IPS DF 4.7 (cell line): ENCODE measurements around the gene HLA-C.
"Not testable (repeated sequence)": the region's sequence is repeated elsewhere in the genome, so short reads cannot be mapped to it uniquely, and the experiment has no call there.

Experiments used
- DNase-seq: peaks from one replicate; pipeline ENCODE4 v3.0.0-alpha.2; 2013; ENCODE audit warnings: low spot score; ENCODE audit errors: extremely low read depth

Gene HLA-C

DNA sequence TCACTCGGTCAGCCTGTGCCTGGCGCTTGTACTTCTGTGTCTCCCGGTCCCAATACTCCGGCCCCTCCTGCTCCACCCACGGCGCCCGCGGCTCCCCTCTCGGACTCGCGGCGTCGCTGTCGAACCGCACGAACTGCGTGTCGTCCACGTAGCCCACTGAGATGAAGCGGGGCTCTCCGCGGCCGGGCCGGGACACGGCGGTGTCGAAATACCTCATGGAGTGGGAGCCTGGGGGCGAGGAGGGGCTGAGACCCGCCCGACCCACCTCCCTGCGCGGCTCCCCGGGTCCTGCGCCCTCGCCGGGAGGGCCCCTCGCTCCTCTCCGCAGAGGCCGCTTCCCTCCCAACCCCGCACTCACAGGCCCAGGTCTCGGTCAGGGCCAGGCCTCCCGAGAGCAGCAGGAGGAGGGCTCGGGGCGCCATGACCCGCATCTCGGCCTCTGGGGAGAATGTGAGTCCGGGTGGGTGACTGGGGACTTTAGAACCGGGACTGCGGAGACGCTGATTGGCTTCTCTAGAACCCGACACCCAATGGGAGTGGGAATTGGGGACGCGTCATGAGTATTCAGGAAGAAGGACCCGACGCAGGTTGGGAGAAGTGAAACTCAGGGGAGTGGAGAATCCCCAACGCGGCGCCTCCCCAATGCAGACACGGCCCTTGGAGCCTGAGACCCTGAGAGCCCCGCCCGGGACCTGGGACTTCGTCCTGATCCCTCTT is at the start of gene HLA-C:
Gene HLA-C (minus strand): TSS at position 452 of the 717 bp plus-strand sequence. CDS start 21 bp downstream, at position 431.
- peak; percentile 84 for DNase-seq

DNA sequence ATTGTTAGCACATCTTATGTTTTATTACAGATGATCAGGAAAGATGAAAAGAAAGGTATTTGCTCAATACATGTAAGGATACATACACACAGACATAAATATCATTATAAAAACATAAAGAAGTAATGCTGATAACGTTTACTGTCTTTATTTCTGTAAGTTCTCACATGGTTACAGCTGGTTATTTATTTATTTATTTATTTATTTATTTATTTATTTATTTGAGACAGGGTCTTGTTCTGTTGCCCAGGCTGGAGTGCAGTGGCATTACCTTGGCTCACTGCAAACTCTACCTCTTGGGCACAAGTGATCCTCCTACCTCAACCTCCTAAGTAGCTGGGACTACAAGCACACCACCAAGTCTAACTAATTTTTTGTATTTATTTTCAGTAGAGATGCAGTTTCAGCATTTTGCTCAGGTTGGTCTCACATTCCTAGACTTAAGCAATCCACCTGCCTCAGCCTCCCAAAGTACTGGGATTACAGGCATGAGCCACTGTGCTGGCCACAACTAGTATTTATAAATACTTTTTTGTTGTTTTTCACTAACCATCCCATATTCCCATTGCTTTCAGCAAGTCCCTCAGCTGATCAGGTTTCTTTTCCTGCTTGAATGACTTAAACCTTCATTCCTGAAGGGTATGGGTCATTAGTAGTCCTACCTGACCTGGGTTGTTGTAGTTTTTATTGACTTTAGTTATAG is 49.3 kb upstream of the HLA-C start:
- DNase-seq = no peak

DNA sequence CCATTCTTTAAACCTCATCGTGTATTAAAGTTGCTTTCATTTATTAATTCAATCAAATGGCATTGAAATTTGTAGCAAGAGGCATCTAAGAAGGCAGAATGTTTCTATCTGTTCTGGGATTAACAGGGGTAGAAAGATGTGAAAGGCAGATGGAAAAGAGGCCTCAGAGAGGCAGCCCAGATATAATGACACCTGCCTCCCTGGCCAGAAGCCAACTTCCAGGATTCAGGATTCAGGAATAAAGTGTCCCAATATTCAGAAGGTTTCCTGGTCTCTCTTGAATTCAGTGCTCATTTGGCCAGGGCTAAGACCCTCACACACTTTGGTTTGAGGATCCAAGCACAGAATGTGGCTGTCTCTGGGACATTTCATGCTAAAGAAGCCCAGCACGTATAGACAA is 45.1 kb upstream of the HLA-C start:
- no peak for DNase-seq

DNA sequence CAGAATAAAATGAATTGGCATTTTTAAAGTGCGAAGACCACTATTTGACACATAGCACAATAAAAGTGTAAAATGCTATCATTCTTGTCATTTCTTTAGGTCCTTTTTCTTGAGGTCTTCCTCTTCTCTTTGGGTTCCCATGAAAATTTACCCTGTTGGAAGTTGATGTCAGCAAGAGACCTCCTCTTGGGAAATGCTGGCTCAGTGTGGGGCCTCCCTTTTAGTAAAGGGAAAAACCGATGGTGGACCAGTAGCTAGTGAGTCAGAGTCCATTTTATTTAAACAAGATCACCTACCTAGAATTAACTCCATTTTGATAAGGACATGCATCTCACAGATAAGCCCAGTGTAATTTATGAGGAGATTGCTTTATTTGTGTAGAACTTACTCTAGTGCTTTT is 37.7 kb upstream of the HLA-C start:
- DNase-seq = no peak

DNA sequence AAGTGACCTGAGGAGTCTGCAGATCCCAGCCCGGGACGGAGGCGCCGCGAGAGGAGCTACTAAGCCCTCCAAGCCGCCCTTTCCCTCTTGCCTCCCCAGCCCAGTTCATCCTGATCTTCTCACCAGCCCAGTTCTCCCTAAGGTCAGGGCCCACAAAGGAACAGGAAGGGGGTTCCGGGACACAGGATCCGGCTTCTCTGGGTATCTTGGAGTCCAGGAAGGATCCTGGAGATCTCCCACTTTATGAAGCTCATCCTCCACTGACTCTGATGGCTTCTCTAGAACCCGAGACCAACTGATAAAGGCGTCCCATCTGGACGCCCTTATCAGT is 36.9 kb upstream of the HLA-C start:
- no peak for DNase-seq

DNA sequence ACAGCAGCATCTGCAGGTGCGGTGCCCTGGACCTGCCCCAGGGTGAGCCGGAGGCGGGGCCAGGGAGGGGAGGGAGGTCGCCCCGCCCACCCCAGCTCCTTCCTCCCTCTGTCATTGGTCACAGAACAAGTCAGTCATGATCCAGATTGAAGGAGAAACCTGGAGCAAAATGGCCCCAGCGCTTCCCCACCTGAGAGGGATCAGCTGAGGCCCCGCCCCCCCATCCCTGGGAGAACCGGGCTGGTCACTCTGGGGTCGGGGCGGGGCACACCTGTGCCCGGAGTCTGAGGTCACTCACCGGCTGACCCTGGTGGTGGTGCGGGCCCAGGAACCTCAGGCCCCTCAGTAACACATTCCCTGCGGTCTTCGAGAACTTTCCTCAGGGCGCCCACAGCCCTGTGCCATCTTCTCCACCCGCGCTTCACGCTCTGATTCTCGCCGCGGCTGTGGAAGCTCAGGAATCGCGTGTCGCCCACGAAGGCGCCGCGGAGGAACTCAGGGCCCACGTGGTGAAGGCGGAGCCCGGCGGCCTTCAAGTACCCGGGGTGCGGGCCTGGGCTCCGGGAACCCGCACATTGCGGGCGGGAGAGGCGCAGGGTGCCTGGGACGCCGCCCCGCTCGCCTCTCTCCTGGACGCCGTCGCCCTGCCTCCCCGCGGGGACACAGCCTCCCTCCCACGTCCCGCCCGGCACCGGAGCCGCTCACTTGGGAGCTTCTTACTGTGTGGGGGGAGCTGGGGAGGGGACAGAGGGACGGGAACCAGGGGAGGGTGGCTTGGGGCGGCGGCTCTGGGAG is 36.4 kb upstream of the HLA-C start:
- DNase-seq = no peak

DNA sequence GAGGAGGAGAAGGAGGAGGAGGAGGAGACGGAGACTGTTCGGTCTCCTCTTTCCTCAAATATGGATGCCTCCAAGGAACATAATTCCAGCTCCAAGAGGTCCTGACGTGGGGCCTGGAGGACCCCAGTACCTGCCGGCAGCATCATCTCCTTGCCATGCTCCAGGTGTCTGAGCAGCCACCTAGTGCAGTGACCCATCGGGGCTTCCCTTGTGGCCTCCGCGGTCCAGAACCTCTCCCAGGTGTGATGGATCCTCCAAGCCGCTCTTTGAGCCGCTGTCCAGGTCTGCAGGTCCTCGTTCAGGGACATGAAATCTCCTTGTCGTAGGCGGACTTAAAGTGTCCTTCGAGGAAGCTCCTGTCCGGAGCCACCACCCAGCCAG is 35.8 kb upstream of the HLA-C start:
- no peak for DNase-seq

DNA sequence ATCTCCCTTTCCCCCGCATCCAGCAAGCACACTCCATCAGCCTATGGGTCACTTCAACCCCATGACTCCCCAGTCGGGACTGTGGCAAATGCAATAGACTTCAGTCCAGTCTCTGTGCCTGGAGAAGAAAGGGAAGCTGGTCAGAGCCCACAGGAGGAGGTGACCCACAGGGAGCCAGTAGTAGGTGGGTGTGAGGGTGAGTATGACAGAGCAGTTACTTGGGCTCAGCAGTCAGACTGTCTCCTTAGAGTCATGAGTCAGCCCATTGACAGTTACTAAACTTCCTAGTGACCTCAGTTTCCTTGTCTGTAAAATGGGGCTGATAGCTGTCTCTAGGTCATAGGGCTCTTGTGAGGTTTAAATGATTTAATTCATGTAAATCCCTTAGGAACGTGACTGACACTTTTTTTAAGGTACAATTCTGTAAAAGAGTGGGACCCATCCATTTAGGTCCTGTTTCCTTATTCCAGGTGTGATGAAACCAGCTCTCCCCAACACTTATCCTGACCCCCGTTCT is 33.9 kb upstream of the HLA-C start:
- no peak for DNase-seq

DNA sequence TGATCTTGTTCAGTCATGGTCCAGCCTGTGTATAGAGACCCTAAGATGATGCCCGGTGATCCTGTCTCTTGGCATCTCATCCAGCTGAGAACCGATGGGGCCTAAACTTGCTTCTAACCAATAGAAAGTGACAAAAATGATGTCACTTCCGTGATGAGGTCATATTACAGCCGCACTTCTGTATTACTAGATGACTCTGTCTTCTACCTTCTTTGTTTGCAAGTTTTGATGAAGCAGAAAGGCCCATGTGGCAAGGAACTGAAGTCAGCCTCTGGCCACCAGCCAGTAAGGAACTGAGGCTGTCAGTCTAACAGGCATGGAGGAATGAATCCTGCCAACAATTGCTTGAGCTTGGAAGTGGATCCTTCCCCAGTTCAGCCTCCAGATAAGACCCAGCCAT is 32.8 kb upstream of the HLA-C start:
- no peak for DNase-seq

DNA sequence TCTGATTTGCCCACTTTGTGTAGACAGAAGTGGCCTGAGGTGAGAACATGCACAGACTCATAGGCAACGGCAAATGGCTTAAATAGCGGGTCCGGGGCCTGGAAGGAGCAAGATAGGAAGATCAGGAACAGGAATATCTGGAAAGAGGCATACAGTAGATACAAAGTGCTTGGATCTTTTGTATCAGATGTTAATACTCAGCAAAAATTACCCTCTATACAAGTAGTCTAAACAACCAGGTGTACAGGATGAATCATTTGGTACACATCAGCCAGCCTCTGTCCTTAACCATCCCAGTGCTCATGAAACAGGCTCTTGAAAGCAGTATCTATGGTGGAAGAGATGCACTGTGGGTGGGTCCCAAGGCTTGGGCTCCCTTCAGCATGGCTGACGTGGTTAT is 28.9 kb upstream of the HLA-C start:
- DNase-seq = no peak

DNA sequence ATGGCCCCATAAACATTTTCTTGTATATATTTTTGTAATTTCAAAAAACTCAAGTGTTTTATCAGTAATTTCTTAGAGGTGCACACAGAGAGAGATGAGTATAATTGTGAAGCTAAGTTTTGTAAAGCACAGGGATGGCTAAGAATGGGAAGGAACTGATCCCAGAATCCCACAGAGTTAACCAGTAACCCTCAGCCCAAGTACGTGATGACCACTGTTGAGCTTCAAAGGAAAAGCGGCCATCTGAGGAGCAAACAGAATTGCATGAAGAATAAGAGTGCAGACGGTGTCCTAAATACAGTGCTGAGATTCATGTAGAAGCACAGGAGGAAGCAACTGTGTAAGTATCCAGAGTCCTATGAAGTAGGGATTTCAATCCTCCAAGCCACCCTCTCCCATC is 28.1 kb upstream of the HLA-C start:
- DNase-seq = no peak

DNA sequence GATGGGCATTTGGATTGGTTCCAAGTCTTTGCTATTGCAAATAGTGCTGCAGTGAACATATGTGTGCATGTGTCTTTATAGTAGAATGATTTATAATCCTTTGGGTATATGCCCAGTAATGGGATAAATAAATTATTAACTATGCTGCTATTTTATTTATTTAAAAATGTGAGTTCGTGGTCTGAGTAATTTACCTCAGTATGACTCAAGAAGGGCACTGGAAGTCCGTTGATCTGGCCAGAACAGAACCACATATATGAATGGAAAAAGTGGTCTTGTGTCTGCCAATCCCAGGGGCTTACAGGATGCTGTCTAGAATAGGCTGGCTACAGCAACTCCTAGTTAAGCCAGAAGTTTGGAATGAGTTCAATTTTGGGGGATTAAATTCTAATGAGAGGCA is 27.6 kb upstream of the HLA-C start:
- no peak for DNase-seq

DNA sequence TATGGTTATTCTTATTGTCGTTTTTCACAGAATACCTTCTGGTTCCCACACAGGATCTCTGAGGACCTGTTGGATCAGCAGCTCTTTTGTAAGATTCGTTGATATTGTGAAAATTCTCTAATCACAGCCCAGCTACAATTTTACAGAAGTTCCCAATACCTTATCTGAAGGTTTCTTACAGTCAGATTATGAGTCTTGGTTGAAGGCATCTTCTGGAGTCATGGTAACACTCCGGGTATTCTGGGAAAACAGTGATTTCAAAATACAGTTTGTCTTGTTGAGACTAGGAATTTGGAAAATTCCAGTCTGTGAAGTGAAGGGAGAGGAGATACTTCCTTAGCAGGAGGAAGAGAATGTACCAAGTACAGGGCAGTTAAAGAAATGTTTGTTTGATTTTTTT is 22.2 kb upstream of the HLA-C start:
- no peak for DNase-seq

DNA sequence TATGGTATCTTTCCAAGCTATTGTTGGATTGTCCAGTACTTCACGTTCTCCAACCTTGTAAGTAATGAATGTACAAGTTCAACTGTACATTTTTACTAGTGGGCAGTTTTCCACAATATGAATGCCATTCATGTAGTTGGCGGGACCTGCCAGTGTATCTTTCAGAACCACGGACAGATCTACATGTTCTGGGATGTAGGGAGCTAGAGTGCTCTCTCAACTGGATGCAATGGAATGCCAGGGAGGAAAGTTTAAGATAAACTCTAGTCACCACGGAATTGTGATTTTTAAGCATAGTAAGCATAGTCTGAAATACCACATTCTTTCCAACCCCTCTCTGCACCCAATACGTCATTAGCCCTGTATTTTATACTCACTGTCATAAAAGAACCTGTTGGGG is 21.5 kb upstream of the HLA-C start:
- DNase-seq = no peak

DNA sequence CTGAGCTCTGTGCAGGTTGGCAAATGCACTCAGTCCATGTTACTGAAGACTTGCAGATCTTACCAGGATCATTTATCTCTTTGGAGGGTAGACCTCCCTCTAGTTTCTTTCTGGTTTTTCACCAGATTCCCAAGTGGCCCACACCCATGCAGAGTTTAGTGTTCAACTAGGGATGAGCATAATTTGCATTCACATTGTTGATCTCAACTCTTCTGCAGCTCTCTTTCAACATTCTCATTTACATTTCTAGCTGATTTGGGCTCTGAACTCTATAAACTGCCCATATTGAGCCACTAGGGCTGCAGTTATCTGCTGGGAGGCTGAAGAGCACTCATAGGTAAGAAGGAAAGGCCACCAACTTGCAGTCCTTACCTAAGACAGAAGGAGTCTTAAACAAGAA is 17.9 kb upstream of the HLA-C start:
- DNase-seq = no peak

DNA sequence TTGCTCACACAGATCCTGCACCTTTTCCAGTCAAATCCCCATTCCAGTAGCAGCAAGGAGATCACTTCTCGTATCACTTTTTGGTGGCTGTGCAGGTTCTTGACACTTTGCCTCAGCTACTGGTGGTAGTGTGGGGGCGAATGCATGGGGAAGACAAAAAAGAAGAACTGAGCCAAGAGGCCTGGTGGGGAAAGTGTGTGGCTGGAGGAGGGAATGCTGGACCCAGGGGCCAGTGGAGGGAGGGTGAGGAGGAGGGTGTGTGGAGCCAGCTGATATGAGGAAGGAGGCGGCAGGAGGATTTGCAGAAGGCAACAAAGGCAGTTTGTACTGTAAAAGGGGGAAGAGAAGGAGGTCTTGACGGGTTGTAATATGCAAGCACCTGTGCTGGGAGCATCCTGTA is 15.7 kb upstream of the HLA-C start:
- DNase-seq = no peak

DNA sequence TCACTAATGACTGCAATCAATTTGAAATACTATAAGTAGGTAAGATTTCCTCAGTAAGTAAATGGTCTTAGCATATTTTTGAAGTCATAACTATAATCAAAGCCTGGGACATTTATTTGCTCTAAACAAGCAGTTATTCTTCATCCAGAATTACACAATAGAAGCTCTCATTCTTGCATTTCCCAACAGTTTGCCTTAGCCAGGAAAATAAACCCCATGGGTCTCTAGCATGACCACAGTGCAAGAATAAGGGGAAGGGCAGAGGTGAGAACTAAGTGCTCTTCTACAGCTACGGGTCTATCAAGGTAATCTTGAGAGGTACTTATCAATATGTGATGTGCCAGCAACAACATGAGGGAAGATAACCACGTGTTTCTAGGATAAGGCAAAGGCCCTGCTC is 14.1 kb upstream of the HLA-C start:
- DNase-seq = no peak

DNA sequence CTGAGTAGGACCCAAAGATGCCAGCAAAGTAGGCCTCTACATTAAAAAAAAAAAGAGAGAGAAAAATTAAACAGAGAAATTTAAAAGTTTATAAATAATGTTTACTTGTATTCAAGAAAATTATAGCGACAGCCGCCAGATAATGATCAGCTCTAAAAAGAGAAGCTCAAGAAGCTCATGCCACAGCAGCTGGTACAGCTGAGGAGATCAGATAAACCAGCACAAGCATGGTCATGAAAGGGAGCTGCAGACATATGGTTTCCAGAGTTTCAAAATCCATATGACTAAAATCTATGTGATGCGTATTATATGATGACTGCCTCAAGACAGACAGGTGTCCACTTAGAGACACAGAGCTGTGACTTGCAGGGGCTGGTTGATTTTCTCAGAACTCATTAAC is 13.6 kb upstream of the HLA-C start:
- DNase-seq = no peak

DNA sequence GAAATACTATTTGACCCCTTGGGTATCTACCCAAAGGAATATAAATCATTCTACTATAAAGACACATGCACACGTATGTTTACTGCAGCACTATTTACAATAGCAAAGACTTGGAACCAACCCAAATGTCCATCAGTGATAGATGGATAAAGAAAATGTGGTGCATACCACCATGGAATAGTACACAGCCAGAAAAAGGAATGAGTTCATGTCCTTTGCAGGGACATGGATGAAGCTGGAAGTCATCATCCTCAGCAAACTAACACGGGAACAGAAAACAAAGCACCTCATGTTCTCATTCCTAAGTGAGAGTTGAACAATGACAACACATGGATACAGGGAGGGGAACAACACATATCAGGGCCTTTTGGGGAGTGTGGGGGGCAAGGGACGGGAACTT is 7.8 kb upstream of the HLA-C start:
- not testable (repeated sequence) for DNase-seq

DNA sequence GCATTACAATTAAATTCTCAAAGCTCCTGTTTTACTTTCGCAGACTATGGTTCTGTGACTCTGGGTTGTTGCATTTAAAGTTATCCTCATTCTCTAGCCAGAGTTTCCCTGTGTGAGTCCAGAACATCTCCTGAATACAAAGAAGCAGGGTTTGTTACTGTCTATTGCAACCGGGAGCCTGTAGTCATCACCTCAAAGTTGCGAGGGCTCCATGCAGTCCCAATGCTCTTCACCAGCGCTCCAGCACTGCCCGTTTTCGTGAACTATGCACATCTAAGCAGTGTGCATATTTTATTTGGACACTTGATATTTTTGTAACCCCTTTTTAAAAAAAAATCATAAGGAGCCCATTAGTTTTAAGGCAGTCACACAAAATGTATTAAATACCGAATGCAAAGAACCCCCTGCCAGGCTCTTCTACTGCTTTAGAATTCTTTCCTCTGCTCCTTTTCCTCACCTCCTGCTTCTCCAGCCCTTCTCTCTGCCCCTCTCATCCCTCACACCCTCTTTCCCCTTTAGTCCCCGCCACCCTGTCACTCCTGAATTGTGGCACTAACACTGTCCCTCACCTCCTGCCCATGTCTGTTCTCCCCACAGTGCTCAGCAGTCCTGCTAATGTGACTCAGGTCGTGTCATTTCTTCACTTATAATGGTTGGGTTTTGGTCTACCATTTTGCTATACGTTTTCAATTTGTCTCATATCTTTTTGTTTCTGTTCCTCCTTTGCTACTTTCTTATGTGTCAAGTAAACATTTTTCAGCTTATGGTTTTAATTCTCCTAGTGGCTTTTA is 1.1 kb upstream of the HLA-C start:
- no peak for DNase-seq

DNA sequence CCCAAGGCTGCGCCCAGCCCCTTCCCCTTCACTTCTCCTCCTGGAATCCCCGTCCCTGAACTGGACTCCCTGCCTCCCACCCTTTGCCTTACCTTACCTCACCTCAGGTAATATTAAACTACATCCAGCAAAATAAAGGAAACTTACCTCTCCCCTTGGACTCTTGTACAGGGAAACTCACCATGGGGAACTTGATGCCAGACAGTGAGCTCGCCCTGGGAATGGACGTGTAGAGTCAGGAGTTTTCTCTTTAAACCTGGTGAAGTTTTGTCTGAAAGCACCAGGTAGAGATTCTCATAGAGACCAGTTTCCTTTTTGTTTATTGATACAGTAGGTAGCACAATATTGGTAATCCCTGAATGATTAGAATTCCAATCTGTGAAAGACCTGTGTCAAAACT is 544 bp upstream of the HLA-C start:
- DNase-seq = no peak
